Suprapubic skin (tissue), 4 donors: ENCODE results near the gene PRSS2.

ENCODE experiments used
- EP300 ChIP-seq: sonication (generic); formaldehyde crosslinking; IDR thresholded peaks from one replicate; pipeline ENCODE4 v1.6.1; 2017; ENCODE audit warnings: antibody characterized with exemption
- POLR2A ChIP-seq, 2 donors: fragments of 450-650 bp; IDR thresholded peaks; one replicate each; pipeline ENCODE4 v1.6.1; 2017; ENCODE audit warnings: antibody characterized with exemption in 2 of 2, mild to moderate bottlenecking in 2 of 2, moderate library complexity in 2 of 2
- POLR2AphosphoS5 ChIP-seq, 3 donors: sonication (generic); formaldehyde crosslinking; IDR thresholded peaks; one replicate each; pipeline ENCODE4 v1.6.1; 2017; ENCODE audit warnings: antibody characterized with exemption in 3 of 3
- TF ChIP-seq, protein P1 (sequence below), 2 donors: fragments of 200-600 bp in 1 of 2; fragments of 450-650 bp in 1 of 2; sonication (generic) in 1 of 2; IDR thresholded peaks; one replicate each; pipeline ENCODE4 v1.5.1; 2016 to 2019; ENCODE audit warnings: antibody characterized with exemption in 2 of 2, mild to moderate bottlenecking in 1 of 2, moderate library complexity in 1 of 2

DNA sequence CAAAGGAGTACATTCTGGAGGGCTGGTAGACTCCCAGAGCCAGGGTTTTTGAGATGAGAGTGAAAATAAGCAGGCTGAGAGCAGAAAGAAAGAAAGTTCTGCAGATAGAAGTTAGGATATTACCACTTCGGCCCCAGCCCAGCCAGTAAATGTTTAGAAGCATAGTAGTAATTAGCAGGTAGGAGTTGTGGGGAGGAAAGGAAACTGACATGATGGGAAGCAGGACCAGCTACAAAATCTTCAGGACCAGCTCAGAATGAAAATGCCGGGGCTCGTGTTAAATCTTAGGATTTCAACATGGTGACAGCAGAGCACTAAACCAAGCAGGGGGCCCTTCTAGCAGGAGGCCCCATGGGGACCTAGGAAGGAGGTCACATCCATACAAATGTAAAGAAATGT is 28.7 kb downstream of the PRSS2 start:
- TF ChIP-seq, protein P1, sequence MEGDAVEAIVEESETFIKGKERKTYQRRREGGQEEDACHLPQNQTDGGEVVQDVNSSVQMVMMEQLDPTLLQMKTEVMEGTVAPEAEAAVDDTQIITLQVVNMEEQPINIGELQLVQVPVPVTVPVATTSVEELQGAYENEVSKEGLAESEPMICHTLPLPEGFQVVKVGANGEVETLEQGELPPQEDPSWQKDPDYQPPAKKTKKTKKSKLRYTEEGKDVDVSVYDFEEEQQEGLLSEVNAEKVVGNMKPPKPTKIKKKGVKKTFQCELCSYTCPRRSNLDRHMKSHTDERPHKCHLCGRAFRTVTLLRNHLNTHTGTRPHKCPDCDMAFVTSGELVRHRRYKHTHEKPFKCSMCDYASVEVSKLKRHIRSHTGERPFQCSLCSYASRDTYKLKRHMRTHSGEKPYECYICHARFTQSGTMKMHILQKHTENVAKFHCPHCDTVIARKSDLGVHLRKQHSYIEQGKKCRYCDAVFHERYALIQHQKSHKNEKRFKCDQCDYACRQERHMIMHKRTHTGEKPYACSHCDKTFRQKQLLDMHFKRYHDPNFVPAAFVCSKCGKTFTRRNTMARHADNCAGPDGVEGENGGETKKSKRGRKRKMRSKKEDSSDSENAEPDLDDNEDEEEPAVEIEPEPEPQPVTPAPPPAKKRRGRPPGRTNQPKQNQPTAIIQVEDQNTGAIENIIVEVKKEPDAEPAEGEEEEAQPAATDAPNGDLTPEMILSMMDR (IDR thresholded peaks at IDR 0.05): no peak
- TF ChIP-seq EP300 (no peak), POLR2A (IDR thresholded peaks at IDR 0.05) (no peak), POLR2AphosphoS5 (IDR thresholded peaks at IDR 0.05) (no peak)
